Measurements from ENCODE around the gene KRT7.

KRT7 gene

GRCh38 chr12:52267266-52267665, 34.2 kb downstream of the KRT7 start:
- no peaks in the 10 kb centered on the region for H3K9me3 ChIP-seq (ENCODE audit: insufficient read depth, low read length)
- TF ChIP-seq EZH2phosphoT487 (IDR thresholded peaks at IDR 0.05; ENCODE audit: low read depth) = no peak
- TF ChIP-seq CTCF (IDR thresholded peaks at IDR 0.05; ENCODE audit: low read depth, low read length) = no peak
- H3K4me2 ChIP-seq (ENCODE audit: low read length) = no peak overlapping the region
- no peaks in the 10 kb centered on the region for H4K20me1 ChIP-seq (ENCODE audit: insufficient read depth, low read length)
- no peak overlapping the region for H3K9ac ChIP-seq (ENCODE audit: low read length)
- no peak overlapping the region for H3K27ac ChIP-seq (ENCODE audit: low read length)
- peaks cover 5% of the 10 kb centered on the region; the same call in 1 of the 2 replicates for H3K27me3 ChIP-seq (ENCODE audit: low read depth, low read length)
- H3K4me1 ChIP-seq (ENCODE audit: low read length) = no peaks in the 10 kb centered on the region
- H3K4me3 ChIP-seq (ENCODE audit: low read length) = no peak overlapping the region
- H3K79me2 ChIP-seq (ENCODE audit: low read length) = no peaks in the 10 kb centered on the region
- no peak overlapping the region for H2AFZ ChIP-seq (ENCODE audit: low read depth, low read length)
- H3K36me3 ChIP-seq (replicated peaks; ENCODE audit: low read depth, low read length) = no peaks in the 10 kb centered on the region

GRCh38 chr12:52267699-52268098, 34.7 kb downstream of the KRT7 start:
- peaks cover 5% of the 10 kb centered on the region; the same call in 1 of the 2 replicates for H3K27me3 ChIP-seq (ENCODE audit: low read depth, low read length)
- H3K27ac ChIP-seq (ENCODE audit: low read length) = no peak overlapping the region
- no peaks in the 10 kb centered on the region for H3K36me3 ChIP-seq (replicated peaks; ENCODE audit: low read depth, low read length)
- H3K4me3 ChIP-seq (ENCODE audit: low read length) = no peak overlapping the region
- H3K9me3 ChIP-seq (ENCODE audit: insufficient read depth, low read length) = no peaks in the 10 kb centered on the region
- H2AFZ ChIP-seq (ENCODE audit: low read depth, low read length) = no peak overlapping the region
- no peak for TF ChIP-seq CTCF (IDR thresholded peaks at IDR 0.05; ENCODE audit: low read depth, low read length)
- no peak for TF ChIP-seq EZH2phosphoT487 (IDR thresholded peaks at IDR 0.05; ENCODE audit: low read depth)
- H3K4me2 ChIP-seq (ENCODE audit: low read length) = no peak overlapping the region
- H3K4me1 ChIP-seq (ENCODE audit: low read length) = no peaks in the 10 kb centered on the region
- no peak overlapping the region for H3K9ac ChIP-seq (ENCODE audit: low read length)
- no peaks in the 10 kb centered on the region for H3K79me2 ChIP-seq (ENCODE audit: low read length)
- H4K20me1 ChIP-seq (ENCODE audit: insufficient read depth, low read length) = no peaks in the 10 kb centered on the region

GRCh38 chr12:52268212-52268611, 35.2 kb downstream of the KRT7 start:
- Histone ChIP-seq H3K4me3 (ENCODE audit: low read length) (no peak overlapping the region), H3K4me1 (ENCODE audit: low read length) (no peaks in the 10 kb centered on the region), H3K9me3 (ENCODE audit: insufficient read depth, low read length) (no peaks in the 10 kb centered on the region), H3K27ac (ENCODE audit: low read length) (no peak overlapping the region), H3K27me3 (ENCODE audit: low read depth, low read length) (peaks cover 5% of the 10 kb centered on the region; the same call in 1 of the 2 replicates), H3K9ac (ENCODE audit: low read length) (no peak overlapping the region), H3K36me3 (replicated peaks; ENCODE audit: low read depth, low read length) (no peaks in the 10 kb centered on the region), H3K79me2 (ENCODE audit: low read length) (no peaks in the 10 kb centered on the region), H4K20me1 (ENCODE audit: insufficient read depth, low read length) (no peaks in the 10 kb centered on the region), H2AFZ (ENCODE audit: low read depth, low read length) (no peak overlapping the region), H3K4me2 (ENCODE audit: low read length) (no peak overlapping the region)
- TF ChIP-seq EZH2phosphoT487 (IDR thresholded peaks at IDR 0.05; ENCODE audit: low read depth) = no peak
- no peak for TF ChIP-seq CTCF (IDR thresholded peaks at IDR 0.05; ENCODE audit: low read depth, low read length)

- H3K4me3 ChIP-seq (ENCODE audit: low read length) = no peak overlapping the region
- no peak overlapping the region for H3K27ac ChIP-seq (ENCODE audit: low read length)
- no peaks in the 10 kb centered on the region for H3K79me2 ChIP-seq (ENCODE audit: low read length)
- no peak overlapping the region for H3K4me2 ChIP-seq (ENCODE audit: low read length)
- no peaks in the 10 kb centered on the region for H3K36me3 ChIP-seq (replicated peaks; ENCODE audit: low read depth, low read length)
- H3K9ac ChIP-seq (ENCODE audit: low read length) = no peak overlapping the region
- TF ChIP-seq CTCF (IDR thresholded peaks at IDR 0.05; ENCODE audit: low read depth, low read length) (no peak), EZH2phosphoT487 (IDR thresholded peaks at IDR 0.05; ENCODE audit: low read depth) (no peak)
- H3K27me3 ChIP-seq (ENCODE audit: low read depth, low read length) = peaks cover 20% of the 10 kb centered on the region
- H4K20me1 ChIP-seq (ENCODE audit: insufficient read depth, low read length) = no peaks in the 10 kb centered on the region
- H3K4me1 ChIP-seq (ENCODE audit: low read length) = no peaks in the 10 kb centered on the region
- no peaks in the 10 kb centered on the region for H3K9me3 ChIP-seq (ENCODE audit: insufficient read depth, low read length)
- no peak overlapping the region for H2AFZ ChIP-seq (ENCODE audit: low read depth, low read length)
Observed at GRCh38 chr12:52270541-52271070, 37.6 kb downstream of the KRT7 start.

All from OCI-LY3 (cell line).